Loucy (cell line): ENCODE results near the gene CELSR3.

Experiments
- H2AFZ ChIP-seq: fragments of 200-600 bp; sonication (generic); 2 replicates; pipeline ENCODE4 v1.6.0; 2016; ENCODE audit warnings: antibody characterized with exemption, mild to moderate bottlenecking, low read length, moderate library complexity
- H3F3A ChIP-seq: fragments of 200-600 bp; 2 replicates; pipeline ENCODE4 v1.6.0; 2016; ENCODE audit warnings: antibody characterized with exemption, low read depth, mild to moderate bottlenecking
- H3K27me3 ChIP-seq: fragments of 200-600 bp; sonication (generic); 2 replicates; pipeline ENCODE4 v1.6.1; 2014; ENCODE audit warnings: low read length, mild to moderate bottlenecking; ENCODE audit not compliant: insufficient read depth, poor library complexity, severe bottlenecking
- H3K36me3 ChIP-seq: fragments of 200-600 bp; sonication (generic); 2 replicates; pipeline ENCODE4 v1.6.1; 2016; ENCODE audit warnings: low read length; ENCODE audit not compliant: insufficient read depth
- H3K4me1 ChIP-seq: fragments of 200-600 bp; sonication (generic); 2 replicates; pipeline ENCODE4 v1.5.1; 2014; ENCODE audit warnings: low read length, mild to moderate bottlenecking; ENCODE audit not compliant: insufficient read depth, poor library complexity, severe bottlenecking
- H3K4me2 ChIP-seq: fragments of 200-600 bp; sonication (generic); 2 replicates; pipeline ENCODE4 v1.6.0; 2014; ENCODE audit warnings: antibody characterized with exemption, low read length, low read depth, mild to moderate bottlenecking; ENCODE audit not compliant: poor library complexity, severe bottlenecking
- H3K4me3 ChIP-seq: fragments of 200-600 bp; sonication (generic); 2 replicates; pipeline ENCODE4 v1.5.1; 2014; ENCODE audit warnings: low read length, mild to moderate bottlenecking, mixed read lengths; ENCODE audit not compliant: poor library complexity, severe bottlenecking
- H3K79me2 ChIP-seq: fragments of 200-600 bp; sonication (generic); 2 replicates; pipeline ENCODE4 v1.6.1; 2014; ENCODE audit warnings: low read length; ENCODE audit not compliant: insufficient read depth
- H3K9ac ChIP-seq: fragments of 200-600 bp; sonication (generic); 2 replicates; pipeline ENCODE4 v1.6.0; 2014; ENCODE audit warnings: mild to moderate bottlenecking, low read depth, low read length, moderate library complexity; ENCODE audit not compliant: poor library complexity, severe bottlenecking
- H3K9me2 ChIP-seq: fragments of 200-600 bp; sonication (generic); replicated peaks from 2 replicates; pipeline ENCODE4 v1.6.1; 2016; ENCODE audit warnings: low read depth, low read length, mixed read lengths
- H3K9me3 ChIP-seq: fragments of 200-600 bp; sonication (generic); 2 replicates; pipeline ENCODE4 v1.6.1; 2014; ENCODE audit warnings: mild to moderate bottlenecking, antibody characterized with exemption, low read length, low read depth; ENCODE audit not compliant: insufficient read depth
- H4K20me1 ChIP-seq: fragments of 200-600 bp; sonication (generic); 2 replicates; pipeline ENCODE4 v1.6.0; 2014; ENCODE audit warnings: antibody characterized with exemption, low read length, mild to moderate bottlenecking; ENCODE audit not compliant: insufficient read depth, poor library complexity, severe bottlenecking
- EZH2phosphoT487 ChIP-seq: fragments of 200-600 bp; IDR thresholded peaks from 2 replicates; pipeline ENCODE4 v1.6.1; 2018; ENCODE audit warnings: antibody characterized with exemption, mild to moderate bottlenecking, moderate library complexity, borderline replicate concordance
- TF ChIP-seq, protein P1 (sequence below): fragments of 200-600 bp; sonication (generic); conservative IDR thresholded peaks from 2 replicates; pipeline ENCODE4 v1.5.1; 2014; ENCODE audit warnings: mild to moderate bottlenecking, antibody characterized with exemption, low read length

The CELSR3 gene

DNA sequence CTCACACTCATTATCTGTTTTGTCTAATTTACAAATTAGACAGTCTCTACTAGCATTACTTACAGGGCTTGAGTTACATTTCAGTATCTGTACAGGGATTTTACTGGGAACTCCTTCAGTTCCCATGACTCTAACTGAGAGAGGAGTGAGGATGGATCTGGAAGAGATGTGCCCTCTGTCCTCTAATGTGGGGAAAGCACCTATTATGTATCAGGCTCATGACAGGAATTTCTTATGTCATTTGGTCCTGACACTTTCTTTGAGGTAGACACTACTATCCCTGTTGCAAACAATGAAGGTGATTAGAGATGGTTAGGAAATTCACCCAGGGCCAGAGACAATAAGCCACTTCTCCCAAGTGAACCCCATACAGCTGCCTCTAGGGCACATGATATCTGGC, 33.9 kb upstream of the CELSR3 start:
- peaks cover 80% of the 10 kb centered on the region for H3K79me2 ChIP-seq
- H3F3A ChIP-seq = no peaks in the 10 kb centered on the region
- no peaks in the 10 kb centered on the region for H3K9me2 ChIP-seq
- peaks cover 93% of the 10 kb centered on the region for H4K20me1 ChIP-seq
- TF ChIP-seq EZH2phosphoT487 = no peak
- TF ChIP-seq, protein P1, sequence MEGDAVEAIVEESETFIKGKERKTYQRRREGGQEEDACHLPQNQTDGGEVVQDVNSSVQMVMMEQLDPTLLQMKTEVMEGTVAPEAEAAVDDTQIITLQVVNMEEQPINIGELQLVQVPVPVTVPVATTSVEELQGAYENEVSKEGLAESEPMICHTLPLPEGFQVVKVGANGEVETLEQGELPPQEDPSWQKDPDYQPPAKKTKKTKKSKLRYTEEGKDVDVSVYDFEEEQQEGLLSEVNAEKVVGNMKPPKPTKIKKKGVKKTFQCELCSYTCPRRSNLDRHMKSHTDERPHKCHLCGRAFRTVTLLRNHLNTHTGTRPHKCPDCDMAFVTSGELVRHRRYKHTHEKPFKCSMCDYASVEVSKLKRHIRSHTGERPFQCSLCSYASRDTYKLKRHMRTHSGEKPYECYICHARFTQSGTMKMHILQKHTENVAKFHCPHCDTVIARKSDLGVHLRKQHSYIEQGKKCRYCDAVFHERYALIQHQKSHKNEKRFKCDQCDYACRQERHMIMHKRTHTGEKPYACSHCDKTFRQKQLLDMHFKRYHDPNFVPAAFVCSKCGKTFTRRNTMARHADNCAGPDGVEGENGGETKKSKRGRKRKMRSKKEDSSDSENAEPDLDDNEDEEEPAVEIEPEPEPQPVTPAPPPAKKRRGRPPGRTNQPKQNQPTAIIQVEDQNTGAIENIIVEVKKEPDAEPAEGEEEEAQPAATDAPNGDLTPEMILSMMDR = no peak
- H3K4me1 ChIP-seq = no peaks in the 10 kb centered on the region
- H3K9ac ChIP-seq = no peak overlapping the region
- no peaks in the 10 kb centered on the region for H3K27me3 ChIP-seq
- H3K4me3 ChIP-seq = no peak overlapping the region
- no peak overlapping the region for H2AFZ ChIP-seq
- H3K4me2 ChIP-seq = no peak overlapping the region
- no peaks in the 10 kb centered on the region for H3K9me3 ChIP-seq
- peaks cover 80% of the 10 kb centered on the region for H3K36me3 ChIP-seq

DNA sequence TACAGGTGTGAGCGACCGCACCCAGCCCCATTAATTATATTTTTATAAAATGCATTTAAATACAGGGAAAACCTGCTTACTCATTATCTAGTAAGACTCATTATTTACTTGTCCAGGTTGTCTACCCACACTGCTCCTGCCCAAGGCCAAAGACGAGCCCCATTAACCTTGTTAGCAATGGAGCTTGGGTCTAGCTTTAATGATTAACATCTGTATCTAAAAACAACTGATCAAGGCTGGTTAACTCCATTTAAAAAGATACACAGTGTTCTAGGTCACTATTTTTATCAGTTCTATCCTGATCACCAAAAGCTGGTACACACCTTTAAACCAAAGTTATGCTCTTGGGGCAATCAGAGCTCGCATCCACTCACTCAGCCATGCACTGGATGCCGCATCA, 33.5 kb upstream of the CELSR3 start:
- Histone ChIP-seq H3K9me3 (no peaks in the 10 kb centered on the region), H3K4me1 (no peaks in the 10 kb centered on the region), H3K36me3 (peaks cover 84% of the 10 kb centered on the region), H3K4me2 (no peak overlapping the region), H3K79me2 (peaks cover 76% of the 10 kb centered on the region), H3F3A (no peaks in the 10 kb centered on the region), H2AFZ (no peak overlapping the region), H3K4me3 (no peak overlapping the region), H3K9ac (no peak overlapping the region), H4K20me1 (peaks cover 93% of the 10 kb centered on the region), H3K9me2 (no peaks in the 10 kb centered on the region), H3K27me3 (no peaks in the 10 kb centered on the region)
- TF ChIP-seq EZH2phosphoT487 = no peak

DNA sequence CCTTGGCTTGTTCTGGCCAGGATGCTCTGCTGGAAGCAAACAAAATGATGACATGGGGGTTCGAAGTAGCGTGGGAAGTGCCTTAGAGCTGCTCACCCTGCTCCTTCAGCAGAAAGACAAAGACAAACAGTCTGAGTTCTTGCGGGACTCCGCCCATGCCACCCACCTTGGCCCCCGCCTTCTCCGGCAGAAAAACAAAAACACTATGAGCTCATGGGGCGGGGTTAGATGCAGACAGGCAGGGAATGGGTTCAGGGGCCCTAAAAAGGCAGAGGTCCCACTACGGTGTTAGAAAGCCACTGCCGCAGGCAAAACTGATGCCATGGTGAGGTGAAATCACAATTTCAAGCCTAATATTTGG, 32.7 kb upstream of the CELSR3 start:
- peaks cover 68% of the 10 kb centered on the region for H3K79me2 ChIP-seq
- H3K9ac ChIP-seq = no peak overlapping the region
- H3K36me3 ChIP-seq = peaks cover 85% of the 10 kb centered on the region
- no peaks in the 10 kb centered on the region for H3K27me3 ChIP-seq
- TF ChIP-seq EZH2phosphoT487 = no peak
- TF ChIP-seq, protein P1 = no peak
- H3F3A ChIP-seq = no peaks in the 10 kb centered on the region
- H2AFZ ChIP-seq = no peak overlapping the region
- H3K9me3 ChIP-seq = no peaks in the 10 kb centered on the region
- peaks cover 89% of the 10 kb centered on the region for H4K20me1 ChIP-seq
- no peak overlapping the region for H3K4me2 ChIP-seq
- no peaks in the 10 kb centered on the region for H3K9me2 ChIP-seq
- H3K4me1 ChIP-seq = no peaks in the 10 kb centered on the region
- no peak overlapping the region for H3K4me3 ChIP-seq

DNA sequence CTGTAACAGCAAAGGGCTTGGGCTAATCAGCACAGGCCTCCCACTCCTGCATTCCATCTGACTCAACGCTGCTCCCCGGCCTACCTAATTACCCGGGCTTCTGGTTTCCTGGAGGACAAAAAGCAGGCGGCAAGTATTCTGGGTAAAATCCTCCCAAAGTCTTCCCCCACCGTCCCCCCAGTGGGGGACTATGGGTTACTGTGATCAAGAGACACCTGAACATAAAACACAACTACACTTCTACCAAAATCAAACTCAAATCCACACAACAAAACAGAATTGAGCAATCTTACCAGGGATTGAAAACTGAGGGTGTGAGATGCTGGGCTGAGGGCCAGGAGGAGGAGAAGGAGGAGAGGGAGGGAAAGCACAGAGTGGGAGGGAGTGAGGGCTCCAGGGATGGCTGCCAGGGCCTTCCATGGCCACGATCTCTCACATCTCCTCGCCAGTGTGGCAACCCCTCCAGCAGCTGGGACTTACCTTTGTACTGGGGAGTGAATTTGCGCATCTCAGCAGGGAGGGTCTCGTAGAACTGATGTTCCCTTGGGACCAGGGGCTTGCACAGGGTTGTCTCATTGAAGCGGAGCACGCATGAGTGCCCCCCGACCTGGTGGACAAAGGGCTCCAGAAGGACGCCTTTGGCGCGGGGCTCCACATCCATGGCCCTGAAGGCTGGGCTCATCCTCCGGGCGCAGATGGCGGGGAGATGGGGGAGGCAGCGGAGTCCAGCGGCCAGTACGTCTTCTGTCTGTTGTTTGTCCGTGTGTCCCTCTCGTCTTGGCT, 32.1 kb upstream of the CELSR3 start:
- Histone ChIP-seq H2AFZ (no peak overlapping the region), H3K36me3 (peaks cover 85% of the 10 kb centered on the region), H3K4me1 (no peaks in the 10 kb centered on the region), H3K9ac (no peak overlapping the region), H3K4me2 (no peak overlapping the region), H4K20me1 (peaks cover 83% of the 10 kb centered on the region), H3F3A (no peaks in the 10 kb centered on the region), H3K9me2 (no peaks in the 10 kb centered on the region), H3K9me3 (no peaks in the 10 kb centered on the region), H3K4me3 (no peak overlapping the region), H3K27me3 (no peaks in the 10 kb centered on the region), H3K79me2 (peaks cover 63% of the 10 kb centered on the region)
- TF ChIP-seq EZH2phosphoT487 = no peak
- TF ChIP-seq, protein P1 = no peak
